Activated T-cell treated with anti-CD3 and anti-CD28 coated beads, Interleukin-2, amount 50 U/mL, for 72 hours (primary cell): ENCODE measurements around the gene GPR183. TPM values are rescaled to one million over a fixed set of nuclear protein-coding genes. Genes with fewer than 3 reads are reported as not detected.
A peak's percentile ranks its signal among the peaks of the same experiment; 100 is the strongest.

ENCODE experiments used
- ATAC-seq, 2 donors: fragments of 150-1000 bp; cut with Tn5 transposase; replicated peaks in 1 of 2; 2 replicates each; pipeline ENCODE4 v1.10.0; 2021; ENCODE audit warnings: moderate library complexity in 2 of 2, mild to moderate bottlenecking in 1 of 2
- DNase-seq, 2 donors: peaks; one replicate each; pipeline ENCODE4 v3.0.0; 2021 to 2022; ENCODE audit warnings: mixed read lengths in 1 of 2
- H3K27ac Mint-ChIP-seq: one replicate; pipeline ENCODE4 v1.8.0; 2022; ENCODE audit warnings: mild to moderate bottlenecking, moderate library complexity, mixed read lengths
- H3K27me3 Mint-ChIP-seq: one replicate; pipeline ENCODE4 v1.8.0; 2022; ENCODE audit warnings: low read depth, mixed read lengths
- H3K36me3 Mint-ChIP-seq, 2 donors: one replicate each; pipeline ENCODE4 v1.8.0; 2022; ENCODE audit warnings: mixed read lengths in 2 of 2, mild to moderate bottlenecking in 1 of 2; ENCODE audit not compliant: insufficient read depth in 2 of 2
- H3K4me1 Mint-ChIP-seq: one replicate; pipeline ENCODE4 v1.8.0; 2022; ENCODE audit warnings: low read depth, mixed read lengths
- H3K4me3 Mint-ChIP-seq, 2 donors: one replicate each; pipeline ENCODE4 v1.8.0; 2022; ENCODE audit warnings: mild to moderate bottlenecking in 2 of 2, mixed read lengths in 2 of 2, moderate library complexity in 2 of 2
- H3K9me3 Mint-ChIP-seq, 2 donors: one replicate each; pipeline ENCODE4 v1.8.0; 2022; ENCODE audit warnings: mixed read lengths in 2 of 2
- total RNA-seq, 2 donors: library from RNA; stranded (reverse); gene quantifications; one replicate each; pipeline ENCODE4 v1.2.3, GENCODE V29; 2022

The GPR183 gene
- total RNA-seq, 2 donors from 2014 or later = 32.8 to 57.5 TPM

GRCh38 chr13:99266827-99267226 is 40.4 kb downstream of the GPR183 start:
- peaks cover 2 to 13% of the 10 kb centered on the region in 2 donors for H3K36me3 Mint-ChIP-seq
- H3K4me3 Mint-ChIP-seq = no peak overlapping the region
- no peaks in the 10 kb centered on the region for H3K27me3 Mint-ChIP-seq
- no peak overlapping the region for H3K27ac Mint-ChIP-seq
- no peaks in the 10 kb centered on the region for H3K9me3 Mint-ChIP-seq
- ATAC-seq = no peak
- H3K4me1 Mint-ChIP-seq = peaks cover 76% of the 10 kb centered on the region
- DNase-seq = no peak

- ATAC-seq (peak; percentile 22 to 48), DNase-seq (no peak)
- H3K4me1 Mint-ChIP-seq = peaks cover 74% of the 10 kb centered on the region
- H3K27me3 Mint-ChIP-seq = no peaks in the 10 kb centered on the region
- peak overlapping the region; percentile 96 for H3K27ac Mint-ChIP-seq
- no peaks in the 10 kb centered on the region for H3K9me3 Mint-ChIP-seq
- peak overlapping the region; percentile 42 to 86 for H3K4me3 Mint-ChIP-seq
- peaks cover 2 to 12% of the 10 kb centered on the region in 2 donors for H3K36me3 Mint-ChIP-seq
Observed at GRCh38 chr13:99265821-99266426, 41.3 kb downstream of the GPR183 start.

GRCh38 chr13:99265162-99265800 is 41.9 kb downstream of the GPR183 start:
- DNase-seq (peak; percentile 44 to 56), ATAC-seq (peak; percentile 84 to 85)
- Mint-ChIP-seq H3K4me1 (peaks cover 73% of the 10 kb centered on the region), H3K27me3 (no peaks in the 10 kb centered on the region), H3K4me3 (peak overlapping the region; percentile 42 to 86), H3K36me3 (peaks cover 2 to 12% of the 10 kb centered on the region in 2 donors), H3K27ac (peak overlapping the region; percentile 96), H3K9me3 (no peaks in the 10 kb centered on the region)

GRCh38 chr13:99264051-99264450 is 43.1 kb downstream of the GPR183 start:
- ATAC-seq = no peak
- Mint-ChIP-seq H3K36me3 (peaks cover 6 to 15% of the 10 kb centered on the region in 2 donors), H3K27ac (peak overlapping the region; percentile 44)

GRCh38 chr13:99263126-99263785 is 43.9 kb downstream of the GPR183 start:
- Mint-ChIP-seq H3K9me3 (no peaks in the 10 kb centered on the region), H3K27ac (peak overlapping the region; percentile 62), H3K27me3 (no peaks in the 10 kb centered on the region), H3K4me3 (no peak overlapping the region), H3K4me1 (peaks cover 76% of the 10 kb centered on the region), H3K36me3 (peaks cover 4 to 16% of the 10 kb centered on the region in 2 donors)
- ATAC-seq (no peak), DNase-seq (no peak)

More at GRCh38 chr13:99264051-99264450, 43.1 kb downstream of the GPR183 start:
- DNase-seq = no peak
- Mint-ChIP-seq H3K4me1 (peaks cover 74% of the 10 kb centered on the region), H3K4me3 (peak overlapping the region in 1 of 2 donors; percentile 23), H3K27me3 (no peaks in the 10 kb centered on the region), H3K9me3 (no peaks in the 10 kb centered on the region)

GRCh38 chr13:99261059-99261458 is 46.1 kb downstream of the GPR183 start:
- no peaks in the 10 kb centered on the region for H3K9me3 Mint-ChIP-seq
- ATAC-seq (no peak), DNase-seq (no peak)
- H3K36me3 Mint-ChIP-seq = peaks cover 8 to 18% of the 10 kb centered on the region in 2 donors
- peaks cover 83% of the 10 kb centered on the region for H3K4me1 Mint-ChIP-seq
- no peak overlapping the region for H3K4me3 Mint-ChIP-seq
- H3K27ac Mint-ChIP-seq = peak overlapping the region; percentile 64
- no peaks in the 10 kb centered on the region for H3K27me3 Mint-ChIP-seq

- Mint-ChIP-seq H3K27me3 (no peaks in the 10 kb centered on the region), H3K4me1 (peaks cover 85% of the 10 kb centered on the region), H3K36me3 (peaks cover 8 to 17% of the 10 kb centered on the region in 2 donors), H3K9me3 (no peaks in the 10 kb centered on the region), H3K27ac (peak overlapping the region; percentile 23), H3K4me3 (peak overlapping the region; percentile 45 to 63)
- ATAC-seq (no peak), DNase-seq (no peak)
Observed at GRCh38 chr13:99260216-99260615, 47.0 kb downstream of the GPR183 start.

GRCh38 chr13:99258946-99259345 is 48.3 kb downstream of the GPR183 start:
- H3K9me3 Mint-ChIP-seq = no peaks in the 10 kb centered on the region
- DNase-seq (peak in 1 of 2 donors; percentile 18), ATAC-seq (peak in 1 of 2 donors; percentile 39)
- H3K4me1 Mint-ChIP-seq = peaks cover 84% of the 10 kb centered on the region
- H3K27me3 Mint-ChIP-seq = no peaks in the 10 kb centered on the region
- H3K27ac Mint-ChIP-seq = peak overlapping the region; percentile 94
- peak overlapping the region; percentile 86 to 91 for H3K4me3 Mint-ChIP-seq
- peaks cover 13 to 27% of the 10 kb centered on the region in 2 donors for H3K36me3 Mint-ChIP-seq

GRCh38 chr13:99258210-99258860 is 48.9 kb downstream of the GPR183 start, which contains the start of gene GPR18:
Gene GPR18, minus strand, starts transcription at chr13:99258379. Its CDS starts 2,507 bp downstream, at chr13:99255872.
- DNase-seq = peak in 1 of 2 donors; percentile 33
- peak within 1 kb of the TSS; percentile 86 to 94 for H3K4me3 Mint-ChIP-seq
- peak within 1 kb of the TSS; percentile 94 for H3K27ac Mint-ChIP-seq
- H3K4me1 Mint-ChIP-seq = peaks cover 83% of the 10 kb centered on the region
- H3K36me3 Mint-ChIP-seq = peaks cover 13 to 32% of the 10 kb centered on the region in 2 donors
- no peaks in the 10 kb centered on the region for H3K27me3 Mint-ChIP-seq
- peak; percentile 86 to 91 for ATAC-seq
- no peaks in the 10 kb centered on the region for H3K9me3 Mint-ChIP-seq

GRCh38 chr13:99257291-99257690 is 49.9 kb downstream of the GPR183 start:
- Mint-ChIP-seq H3K27me3 (no peaks in the 10 kb centered on the region), H3K36me3 (peaks cover 13 to 32% of the 10 kb centered on the region in 2 donors), H3K27ac (peak overlapping the region; percentile 68), H3K9me3 (no peaks in the 10 kb centered on the region), H3K4me1 (peaks cover 75% of the 10 kb centered on the region), H3K4me3 (peak overlapping the region; percentile 80 to 94)
- no peak for ATAC-seq
- DNase-seq = no peak

- Mint-ChIP-seq H3K4me3 (peak overlapping the region; percentile 78 to 80), H3K9me3 (no peaks in the 10 kb centered on the region), H3K27ac (peak overlapping the region; percentile 26), H3K27me3 (no peaks in the 10 kb centered on the region), H3K4me1 (peaks cover 75% of the 10 kb centered on the region), H3K36me3 (peaks cover 13 to 34% of the 10 kb centered on the region in 2 donors)
- ATAC-seq (no peak), DNase-seq (no peak)
Observed at GRCh38 chr13:99256709-99257108, 50.5 kb downstream of the GPR183 start.

- Mint-ChIP-seq H3K9me3 (no peaks in the 10 kb centered on the region), H3K36me3 (peaks cover 13 to 35% of the 10 kb centered on the region in 2 donors), H3K4me1 (peaks cover 77% of the 10 kb centered on the region), H3K27ac (peak overlapping the region; percentile 26), H3K27me3 (no peaks in the 10 kb centered on the region), H3K4me3 (peak overlapping the region; percentile 78 to 80)
- DNase-seq (no peak), ATAC-seq (no peak)
Observed at GRCh38 chr13:99256283-99256682, 50.9 kb downstream of the GPR183 start.
